Measurements from ENCODE around the gene SLC25A47.

The SLC25A47 gene

GRCh38 chr14:100288382-100289185 lies 34.6 kb upstream of the SLC25A47 start:
- peaks cover 6% of the 10 kb centered on the region for H3K36me3 Mint-ChIP-seq (ENCODE audit: low read depth)
- TF ChIP-seq CTCF (IDR thresholded peaks at IDR 0.05): no peak
- H3K27me3 Mint-ChIP-seq (ENCODE audit: low read depth, poor library complexity): peaks cover 5% of the 10 kb centered on the region
- peaks cover 55% of the 10 kb centered on the region for H3K4me1 Mint-ChIP-seq
- H3K9me3 Mint-ChIP-seq: no peaks in the 10 kb centered on the region
- H3K4me3 Mint-ChIP-seq: peak overlapping the region; percentile 53
- DNase-seq: no peak
- peak overlapping the region; percentile 29 for H3K27ac Mint-ChIP-seq

GRCh38 chr14:100289916-100290606 lies 33.1 kb upstream of the SLC25A47 start:
- H3K4me1 Mint-ChIP-seq: peaks cover 56% of the 10 kb centered on the region
- TF ChIP-seq CTCF (IDR thresholded peaks at IDR 0.05): no peak
- no peaks in the 10 kb centered on the region for H3K9me3 Mint-ChIP-seq
- no peak for DNase-seq
- H3K36me3 Mint-ChIP-seq (ENCODE audit: low read depth): peaks cover 6% of the 10 kb centered on the region
- H3K27me3 Mint-ChIP-seq (ENCODE audit: low read depth, poor library complexity): no peaks in the 10 kb centered on the region
- peak overlapping the region; percentile 61 for H3K27ac Mint-ChIP-seq
- no peak overlapping the region for H3K4me3 Mint-ChIP-seq

- Mint-ChIP-seq H3K36me3 (ENCODE audit: low read depth) (peaks cover 7% of the 10 kb centered on the region), H3K4me1 (peaks cover 56% of the 10 kb centered on the region), H3K27ac (peak overlapping the region; percentile 71), H3K9me3 (no peaks in the 10 kb centered on the region), H3K4me3 (no peak overlapping the region), H3K27me3 (ENCODE audit: low read depth, poor library complexity) (no peaks in the 10 kb centered on the region)
- DNase-seq: no peak
- TF ChIP-seq CTCF (IDR thresholded peaks at IDR 0.05): no peak
Measured at GRCh38 chr14:100290607-100291304, 32.4 kb upstream of the SLC25A47 start.

GRCh38 chr14:100291305-100292075 lies 31.6 kb upstream of the SLC25A47 start:
- peak overlapping the region; percentile 25 for H3K27ac Mint-ChIP-seq
- no peak overlapping the region for H3K4me3 Mint-ChIP-seq
- H3K9me3 Mint-ChIP-seq: no peaks in the 10 kb centered on the region
- no peaks in the 10 kb centered on the region for H3K27me3 Mint-ChIP-seq (ENCODE audit: low read depth, poor library complexity)
- H3K36me3 Mint-ChIP-seq (ENCODE audit: low read depth): peaks cover 15% of the 10 kb centered on the region
- TF ChIP-seq CTCF (IDR thresholded peaks at IDR 0.05): no peak
- no peak for DNase-seq
- H3K4me1 Mint-ChIP-seq: peaks cover 48% of the 10 kb centered on the region

- Mint-ChIP-seq H3K27me3 (ENCODE audit: low read depth, poor library complexity) (no peaks in the 10 kb centered on the region), H3K4me3 (no peak overlapping the region), H3K36me3 (ENCODE audit: low read depth) (peaks cover 15% of the 10 kb centered on the region), H3K27ac (no peak overlapping the region), H3K4me1 (peaks cover 40% of the 10 kb centered on the region), H3K9me3 (no peaks in the 10 kb centered on the region)
- no peak for TF ChIP-seq CTCF (IDR thresholded peaks at IDR 0.05)
- DNase-seq: no peak
Measured at GRCh38 chr14:100292301-100292775, 30.8 kb upstream of the SLC25A47 start.

All from nephron progenitor cell (in vitro differentiated cells).